ENCODE measurements around the gene RAB20. TPM values are rescaled to one million over a fixed set of nuclear protein-coding genes. Genes with fewer than 3 reads are reported as not detected.

Gene RAB20
- total and polyA plus RNA-seq, 2 experiments from 2014 or later = 14.0 to 22.4 TPM

- Histone ChIP-seq H3K27ac (no peak overlapping the region), H3K9me3 (ENCODE audit: low read depth) (no peaks in the 10 kb centered on the region), H3K27me3 (no peaks in the 10 kb centered on the region), H3K4me3 (no peak overlapping the region), H3K36me3 (no peaks in the 10 kb centered on the region), H3K4me1 (ENCODE audit: low read depth) (no peaks in the 10 kb centered on the region)
- DNase-seq (ENCODE audit: low read depth in 1 of 2, low spot score in 1 of 2) = no peak
- no peak for TF ChIP-seq CTCF (IDR thresholded peaks at IDR 0.05; ENCODE audit: low read depth, low read length)
Measured at GRCh38 chr13:110518226-110518525, 43.3 kb downstream of the RAB20 start.

GRCh38 chr13:110517505-110518225 is 43.9 kb downstream of the RAB20 start:
- TF ChIP-seq CTCF (IDR thresholded peaks at IDR 0.05; ENCODE audit: low read depth, low read length) = no peak
- H3K4me3 ChIP-seq = no peak overlapping the region
- DNase-seq (ENCODE audit: low read depth in 1 of 2, low spot score in 1 of 2) = no peak
- no peaks in the 10 kb centered on the region for H3K9me3 ChIP-seq (ENCODE audit: low read depth)
- no peaks in the 10 kb centered on the region for H3K27me3 ChIP-seq
- H3K4me1 ChIP-seq (ENCODE audit: low read depth) = no peaks in the 10 kb centered on the region
- H3K36me3 ChIP-seq = peaks cover 4% of the 10 kb centered on the region
- H3K27ac ChIP-seq = no peak overlapping the region

GRCh38 chr13:110516500-110516899 is 45.0 kb downstream of the RAB20 start:
- no peak for TF ChIP-seq CTCF (IDR thresholded peaks at IDR 0.05; ENCODE audit: low read depth, low read length)
- Histone ChIP-seq H3K4me1 (ENCODE audit: low read depth) (peaks cover under 1% of the 10 kb centered on the region), H3K27me3 (no peaks in the 10 kb centered on the region), H3K9me3 (ENCODE audit: low read depth) (no peaks in the 10 kb centered on the region), H3K4me3 (no peak overlapping the region), H3K27ac (no peak overlapping the region), H3K36me3 (peaks cover 10% of the 10 kb centered on the region)
- DNase-seq (ENCODE audit: low read depth in 1 of 2, low spot score in 1 of 2) = no peak

- no peak overlapping the region for H3K4me3 ChIP-seq
- H3K9me3 ChIP-seq (ENCODE audit: low read depth) = no peaks in the 10 kb centered on the region
- DNase-seq (ENCODE audit: low read depth in 1 of 2, low spot score in 1 of 2) = no peak
- H3K27ac ChIP-seq = no peak overlapping the region
- H3K27me3 ChIP-seq = no peaks in the 10 kb centered on the region
- H3K36me3 ChIP-seq = peaks cover 10% of the 10 kb centered on the region
- no peak for TF ChIP-seq CTCF (IDR thresholded peaks at IDR 0.05; ENCODE audit: low read depth, low read length)
- peaks cover 42% of the 10 kb centered on the region for H3K4me1 ChIP-seq (ENCODE audit: low read depth)
Measured at GRCh38 chr13:110512198-110512740, 49.3 kb downstream of the RAB20 start.

GRCh38 chr13:110511509-110512181 is 49.9 kb downstream of the RAB20 start:
- Histone ChIP-seq H3K4me1 (ENCODE audit: low read depth) (peaks cover 46% of the 10 kb centered on the region), H3K9me3 (ENCODE audit: low read depth) (no peaks in the 10 kb centered on the region), H3K4me3 (no peak overlapping the region), H3K27me3 (no peaks in the 10 kb centered on the region), H3K36me3 (peaks cover 10% of the 10 kb centered on the region), H3K27ac (peak overlapping the region; percentile 34)
- no peak for TF ChIP-seq CTCF (IDR thresholded peaks at IDR 0.05; ENCODE audit: low read depth, low read length)
- no peak for DNase-seq (ENCODE audit: low read depth in 1 of 2, low spot score in 1 of 2)

All from cardiac muscle cell (in vitro differentiated cells and primary cell).